Melanocyte of skin (primary cell): ENCODE data around the gene DYDC1. TPM values are rescaled to one million over a fixed set of nuclear protein-coding genes. Genes with fewer than 3 reads are reported as not detected.

Experiments used
- total RNA-seq, 2 donors: library from RNA; depleted of rRNA; stranded (reverse); fragments of >200 nt; gene quantifications; 2 replicates each; pipeline ENCODE4 v1.2.3, GENCODE V29; 2012

The DYDC1 gene
- total RNA-seq = not detected

DNA sequence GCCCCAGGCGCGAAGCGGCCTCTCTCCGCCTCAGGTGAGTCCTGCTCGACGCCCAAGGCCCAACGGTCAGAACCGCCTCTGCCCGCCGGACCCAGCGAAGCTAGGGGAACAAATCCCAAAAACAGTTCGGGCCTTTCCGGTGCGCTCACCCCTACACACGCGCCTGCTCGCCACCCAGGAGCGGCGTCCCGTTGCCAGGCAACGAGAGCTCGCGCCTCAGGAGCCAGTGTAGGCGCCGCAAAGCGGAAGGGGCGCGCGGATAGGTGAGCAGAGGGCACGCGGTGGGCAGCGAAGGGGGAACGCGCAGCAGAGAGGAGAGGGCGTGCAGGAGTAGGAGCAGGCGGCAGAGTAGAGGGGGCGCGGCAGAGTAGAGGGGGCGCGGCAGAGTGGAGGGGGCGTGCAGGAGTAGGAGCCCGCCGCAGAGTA, at the start of gene DYDC1, which contains the start of gene DYDC2:
Gene DYDC1, minus strand, starts transcription at position 193 of the 426 bp plus-strand sequence. CDS start 4,154 bp downstream, outside the sequence.
Gene DYDC2, plus strand, starts transcription at position 219 of the 426 bp plus-strand sequence. CDS start 5,663 bp downstream, outside the sequence.

DNA sequence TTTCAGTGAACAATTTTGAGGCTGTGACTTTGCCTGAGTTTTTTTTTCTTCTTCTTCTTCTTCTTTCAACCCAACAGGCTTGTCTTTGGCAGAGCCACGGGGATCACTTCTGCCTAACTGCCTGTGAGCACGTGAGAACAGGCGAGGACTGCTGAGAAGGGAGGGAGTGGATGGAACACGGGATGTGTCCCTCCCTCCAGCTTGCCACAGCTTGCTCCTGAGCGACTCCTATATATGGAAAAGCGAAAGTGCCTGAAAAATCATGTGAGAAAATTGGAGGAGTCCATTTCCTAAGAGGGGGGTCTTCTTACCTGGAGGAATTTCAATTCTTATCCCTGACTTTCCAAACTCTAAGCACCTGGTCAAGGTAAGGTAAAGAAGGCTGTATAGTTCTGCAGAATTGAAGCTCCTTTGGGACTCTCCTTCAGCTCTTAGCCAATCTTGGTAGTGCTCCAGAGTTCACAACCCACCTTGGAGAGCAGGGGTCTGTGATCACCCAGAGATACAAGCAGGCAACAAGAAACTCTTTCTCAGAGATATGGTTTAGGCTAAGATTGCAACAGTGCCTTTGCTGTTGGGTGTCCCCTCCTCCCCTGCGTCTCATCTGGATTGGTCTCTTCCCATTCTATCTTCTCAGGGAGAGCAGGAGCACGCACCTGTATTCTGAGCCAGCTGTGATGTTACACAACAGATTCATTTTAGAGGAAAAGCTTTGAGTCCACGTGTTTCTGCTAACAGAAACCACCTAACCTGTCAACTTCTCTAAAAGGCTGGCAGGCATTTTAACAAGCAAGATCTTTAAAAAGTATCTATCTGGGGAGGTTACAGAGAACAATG, 66.9 kb downstream of the DYDC1 start, which contains the start of gene MAT1A:
Gene MAT1A, minus strand, starts transcription at position 208 of the 837 bp plus-strand sequence. CDS start 235 bp downstream, outside the sequence.

Other genes starting within 250 kb of the DYDC1 start
- 1 to 10 TPM in 1 of 2 donors, under 1 TPM in 1; 0.67 to 1.4 TPM for gene PLAC9, start 224.0 kb downstream of the DYDC1 start, total RNA-seq
- 10 to 100 TPM; 51.6 to 67.1 TPM for gene ANXA11, start 151.2 kb downstream of the DYDC1 start, total RNA-seq
- 1 to 10 TPM in 1 of 2 donors, under 1 TPM in 1; 0.33 to 1.4 TPM for gene MAT1A, start 67.1 kb downstream of the DYDC1 start, total RNA-seq
- not detected for gene DYDC2, start within 50 bp of the DYDC1 start, total RNA-seq
- 10 to 100 TPM; 65.6 to 68.1 TPM for gene PRXL2A, start 51.8 kb upstream of the DYDC1 start, total RNA-seq
- 10 to 100 TPM; 61.9 to 69.6 TPM for gene TSPAN14, start 97.6 kb upstream of the DYDC1 start, total RNA-seq
- gene SH2D4B, start 181.1 kb upstream of the DYDC1 start, total RNA-seq = under 1 TPM in 1 of 2 donors, not detected in 1; under 0.01 TPM